GM20431 (cell line): ENCODE data around the gene SLC13A4.

Source experiments
- in situ Hi-C: fragments of 300-500 bp; cut with MseI, MboI; formaldehyde crosslinking; loops from one replicate; pipeline ENCODE4 v1.15.0; 2020; ENCODE audit warnings: low sequenced_read_pairs; ENCODE audit not compliant: unreplicated experiment

SLC13A4 gene

GRCh38 chr7:135634191-135634878 is 93.7 kb downstream of the SLC13A4 start:
- in situ Hi-C loops = loop anchor here (25.0 kb wide), 1 partner anchor 347 kb away; no protein-coding TSS in a partner anchor
